ENCODE measurements around the gene LHFPL3.

DNA sequence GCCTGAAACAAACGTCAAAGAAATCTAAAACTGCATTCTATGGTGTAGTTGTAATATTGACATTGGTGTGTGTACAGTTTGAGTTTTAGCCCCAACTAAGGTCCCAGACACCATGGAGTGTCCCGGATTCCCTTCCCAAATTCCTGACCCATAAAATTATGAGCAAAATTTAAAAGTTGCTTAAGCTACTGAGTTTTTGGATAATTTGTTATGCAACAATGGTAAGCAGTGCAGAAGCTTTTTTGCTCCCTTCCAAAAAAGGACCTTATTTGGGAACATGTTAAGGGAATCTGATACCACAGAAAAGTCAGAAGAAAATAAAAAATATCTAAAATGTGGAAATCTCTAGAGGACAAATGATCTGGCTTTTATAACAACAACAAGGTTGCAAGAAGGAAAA is 622.4 kb downstream of the LHFPL3 start:
- TF ChIP-seq ZNF274 (IDR thresholded peaks at IDR 0.05; ENCODE audit: low read depth, low read length) (no peak), POLR2A (IDR thresholded peaks at IDR 0.05; ENCODE audit: borderline replicate concordance, extremely low read depth, insufficient read depth, insufficient read length) (no peak), REST (IDR thresholded peaks at IDR 0.05; ENCODE audit: low read depth) (no peak), SP1 (IDR thresholded peaks at IDR 0.05; ENCODE audit: low read depth) (no peak), EZH2 (IDR thresholded peaks at IDR 0.05) (no peak), EGR1 (IDR thresholded peaks at IDR 0.05; ENCODE audit: low read depth) (no peak)
- TF ChIP-seq, protein P1, sequence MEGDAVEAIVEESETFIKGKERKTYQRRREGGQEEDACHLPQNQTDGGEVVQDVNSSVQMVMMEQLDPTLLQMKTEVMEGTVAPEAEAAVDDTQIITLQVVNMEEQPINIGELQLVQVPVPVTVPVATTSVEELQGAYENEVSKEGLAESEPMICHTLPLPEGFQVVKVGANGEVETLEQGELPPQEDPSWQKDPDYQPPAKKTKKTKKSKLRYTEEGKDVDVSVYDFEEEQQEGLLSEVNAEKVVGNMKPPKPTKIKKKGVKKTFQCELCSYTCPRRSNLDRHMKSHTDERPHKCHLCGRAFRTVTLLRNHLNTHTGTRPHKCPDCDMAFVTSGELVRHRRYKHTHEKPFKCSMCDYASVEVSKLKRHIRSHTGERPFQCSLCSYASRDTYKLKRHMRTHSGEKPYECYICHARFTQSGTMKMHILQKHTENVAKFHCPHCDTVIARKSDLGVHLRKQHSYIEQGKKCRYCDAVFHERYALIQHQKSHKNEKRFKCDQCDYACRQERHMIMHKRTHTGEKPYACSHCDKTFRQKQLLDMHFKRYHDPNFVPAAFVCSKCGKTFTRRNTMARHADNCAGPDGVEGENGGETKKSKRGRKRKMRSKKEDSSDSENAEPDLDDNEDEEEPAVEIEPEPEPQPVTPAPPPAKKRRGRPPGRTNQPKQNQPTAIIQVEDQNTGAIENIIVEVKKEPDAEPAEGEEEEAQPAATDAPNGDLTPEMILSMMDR (IDR thresholded peaks at IDR 0.05 in 2 of 3, conservative IDR thresholded peaks at IDR 0.05 in 1 of 3; ENCODE audit: borderline replicate concordance in 1 of 3, insufficient read depth in 1 of 3, low read depth in 2 of 3, low read length in 2 of 3): no peak
